Naive thymus-derived CD4-positive, alpha-beta T cell (primary cell): ENCODE results near the gene CD8B2. TPM values are rescaled to one million over a fixed set of nuclear protein-coding genes. Genes with fewer than 3 reads are reported as not detected.
A peak's percentile ranks its signal among the peaks of the same experiment; 100 is the strongest.
"Not testable (repeated sequence)": the region's sequence is repeated elsewhere in the genome, so short reads cannot be mapped to it uniquely, and the experiment has no call there.

ENCODE experiments used
- ATAC-seq: fragments of 150-1000 bp; cut with Tn5 transposase; 2 replicates; pipeline ENCODE4 v1.10.0; 2021; ENCODE audit warnings: mild to moderate bottlenecking, moderate library complexity
- CTCF ChIA-PET: fragments of 350-600 bp; sonication (Branson Sonifier 250); formaldehyde crosslinking; loops from one replicate; lab custom pipeline; 2021; ENCODE audit warnings: antibody characterized with exemption; lab: Charles Lee
- POLR2A ChIA-PET: fragments of 350-600 bp; sonication (Branson Sonifier 250); formaldehyde crosslinking; loops from one replicate; lab custom pipeline; 2021; ENCODE audit warnings: antibody characterized with exemption, inconsistent platforms; lab: Charles Lee
- DNase-seq, 9 donors: peaks; one replicate each; pipeline versions ENCODE4 v3.0.0 to v3.0.0-alpha.2; 2020 to 2022; ENCODE audit warnings: mixed read lengths in 1 of 9
- H3K27ac ChIP-seq: one replicate; pipeline ENCODE4 v1.7.0; 2013; ENCODE audit warnings: mild to moderate bottlenecking, low read depth, low read length, moderate library complexity
- H3K27me3 ChIP-seq, 2 donors: one replicate each; pipeline ENCODE4 v1.7.0; 2013; ENCODE audit warnings: low read length in 2 of 2, mild to moderate bottlenecking in 2 of 2, moderate library complexity in 2 of 2; ENCODE audit not compliant: control insufficient read depth in 2 of 2, insufficient read depth in 2 of 2
- H3K36me3 ChIP-seq, 3 experiments: 1 replicate in 2 of 3; 2 replicates in 1 of 3; pipeline ENCODE4 v1.7.0; 2013; ENCODE audit warnings: low read length in 3 of 3, mild to moderate bottlenecking in 3 of 3, moderate library complexity in 1 of 3; ENCODE audit not compliant: insufficient read depth in 3 of 3, control insufficient read depth in 2 of 3
- H3K4me1 ChIP-seq, 2 donors: one replicate each; pipeline ENCODE4 v1.7.0; 2013; ENCODE audit warnings: low read length in 2 of 2, mild to moderate bottlenecking in 2 of 2, moderate library complexity in 1 of 2; ENCODE audit not compliant: control insufficient read depth in 2 of 2, insufficient read depth in 2 of 2
- H3K4me3 ChIP-seq: 2 replicates; pipeline ENCODE4 v1.7.0; 2013; ENCODE audit warnings: mild to moderate bottlenecking, low read length
- H3K9me3 ChIP-seq, 3 experiments: 1 replicate in 2 of 3; 2 replicates in 1 of 3; pipeline ENCODE4 v1.7.0; 2013; ENCODE audit warnings: low read length in 3 of 3; ENCODE audit not compliant: control insufficient read depth in 2 of 3
- H3K27ac Mint-ChIP-seq, 9 donors: one replicate each; pipeline ENCODE4 v1.8.0; 2020 to 2022; ENCODE audit warnings: mixed read lengths in 9 of 9, mild to moderate bottlenecking in 8 of 9, moderate library complexity in 5 of 9, inconsistent platforms in 2 of 9
- H3K27me3 Mint-ChIP-seq, 5 donors: one replicate each; pipeline ENCODE4 v1.8.0; 2021 to 2022; ENCODE audit warnings: mixed read lengths in 5 of 5, mild to moderate bottlenecking in 1 of 5
- H3K36me3 Mint-ChIP-seq, 5 donors: one replicate each; pipeline ENCODE4 v1.8.0; 2020 to 2022; ENCODE audit warnings: mixed read lengths in 5 of 5, mild to moderate bottlenecking in 3 of 5, inconsistent platforms in 1 of 5
- H3K4me1 Mint-ChIP-seq, 7 donors: one replicate each; pipeline ENCODE4 v1.8.0; 2020 to 2022; ENCODE audit warnings: mixed read lengths in 7 of 7, mild to moderate bottlenecking in 3 of 7, inconsistent platforms in 1 of 7
- H3K4me3 Mint-ChIP-seq, 10 donors: one replicate each; pipeline ENCODE4 v1.8.0; 2020 to 2022; ENCODE audit warnings: mild to moderate bottlenecking in 10 of 10, mixed read lengths in 10 of 10, moderate library complexity in 6 of 10, inconsistent platforms in 2 of 10
- H3K9me3 Mint-ChIP-seq, 11 donors: one replicate each; pipeline ENCODE4 v1.8.0; 2020 to 2022; ENCODE audit warnings: mixed read lengths in 11 of 11, mild to moderate bottlenecking in 4 of 11, inconsistent platforms in 1 of 11, moderate library complexity in 1 of 11
- intact Hi-C, 2 donors: fragments of 100-400 bp; cut with micrococcal nuclease; formaldehyde crosslinking; loops; one replicate each; pipeline ENCODE4 v1.15.1; 2023
- polyA plus RNA-seq, 2 donors: library from polyadenylated mRNA; unstranded; fragments of 300-500 nt; fragmentation: Illumina TruSeq; gene quantifications; one replicate each; pipeline ENCODE4 v1.2.3, GENCODE V29; 2021
- total RNA-seq, 6 experiments: library from RNA in 5 of 6; stranded (reverse) in 5 of 6; gene quantifications; 1 replicate in 5 of 6; 2 replicates in 1 of 6; pipeline ENCODE4 v1.2.3 and lab custom pipeline; 2021 to 2026

CD8B2 gene
- total and polyA plus RNA-seq, 7 experiments from 2014 or later = 0.64 TPM; not detected in 6

DNA sequence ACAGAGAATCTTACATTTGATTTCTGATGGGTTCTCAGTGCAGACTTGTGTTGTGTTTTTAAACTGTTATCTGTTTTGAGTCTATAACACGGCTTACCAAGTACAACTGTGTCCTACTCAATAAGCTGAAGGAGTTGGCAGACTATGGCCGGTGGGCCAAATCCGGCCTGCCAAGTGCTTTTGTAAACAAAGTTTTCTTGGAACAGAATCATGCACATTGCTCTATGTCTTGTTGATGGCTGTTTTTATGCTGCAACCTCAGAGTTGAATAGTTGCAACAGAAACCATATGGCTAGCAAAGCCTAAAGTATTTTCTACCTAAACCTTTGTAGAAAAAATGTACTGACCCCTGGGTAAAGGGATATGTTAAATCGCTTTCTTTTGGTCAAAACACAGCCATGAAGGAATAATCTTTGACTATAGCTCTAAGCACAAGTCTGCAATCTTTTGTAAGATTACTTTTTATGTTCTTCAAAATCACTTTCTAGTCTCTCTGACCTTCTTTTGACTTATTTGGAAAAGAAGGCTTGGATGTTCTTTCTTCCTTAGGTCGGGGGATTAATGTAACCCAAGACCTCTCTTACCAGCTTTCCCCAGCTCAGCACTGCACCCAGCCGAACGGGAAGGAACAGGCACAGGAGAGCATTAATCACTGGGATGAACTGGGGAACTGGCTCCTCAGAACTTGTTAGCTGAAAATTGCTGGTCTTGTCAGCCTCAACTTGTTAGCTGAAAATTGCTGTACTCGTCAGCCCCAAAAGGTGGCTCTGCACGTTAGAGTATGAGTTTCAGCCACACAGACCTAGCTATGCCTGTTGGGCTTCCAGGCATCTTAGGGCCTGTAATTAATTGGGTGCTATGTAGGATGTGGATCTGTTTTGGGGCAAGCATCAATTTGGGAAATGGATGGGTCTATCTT, 75.4 kb downstream of the CD8B2 start:
- ATAC-seq (no peak), DNase-seq (no peak)
- H3K9me3 ChIP-seq = no peaks in the 10 kb centered on the region
- Mint-ChIP-seq H3K27me3 (peaks cover 0 to 7% (median 0%) of the 10 kb centered on the region in 5 donors), H3K27ac (peak overlapping the region in 1 of 9 donors; percentile 49), H3K4me3 (peak overlapping the region in 2 of 10 donors; percentile 8 to 60), H3K36me3 (peaks cover 0 to 5% (median 0%) of the 10 kb centered on the region in 5 donors), H3K4me1 (peaks cover 2 to 48% (median 39%) of the 10 kb centered on the region in 7 donors), H3K9me3 (peaks cover 0 to 4% (median 0%) of the 10 kb centered on the region in 11 donors)
- H3K36me3 ChIP-seq = no peaks in the 10 kb centered on the region
- ChIA-PET POLR2A (interaction anchor here (0.8 kb wide), 1 partner anchor 11 kb away, joined by 3 read pairs; no protein-coding TSS in a partner anchor), CTCF (interaction anchor here (0.9 kb wide), 1 partner anchor 21 kb away, joined by 4 read pairs; no protein-coding TSS in a partner anchor)
- H3K27ac ChIP-seq = no peak overlapping the region
- intact Hi-C loops = no loop called here
- H3K4me1 ChIP-seq = peaks cover 0 to 15% of the 10 kb centered on the region in 2 donors
- H3K4me3 ChIP-seq = no peak overlapping the region
- no peaks in the 10 kb centered on the region for H3K27me3 ChIP-seq

DNA sequence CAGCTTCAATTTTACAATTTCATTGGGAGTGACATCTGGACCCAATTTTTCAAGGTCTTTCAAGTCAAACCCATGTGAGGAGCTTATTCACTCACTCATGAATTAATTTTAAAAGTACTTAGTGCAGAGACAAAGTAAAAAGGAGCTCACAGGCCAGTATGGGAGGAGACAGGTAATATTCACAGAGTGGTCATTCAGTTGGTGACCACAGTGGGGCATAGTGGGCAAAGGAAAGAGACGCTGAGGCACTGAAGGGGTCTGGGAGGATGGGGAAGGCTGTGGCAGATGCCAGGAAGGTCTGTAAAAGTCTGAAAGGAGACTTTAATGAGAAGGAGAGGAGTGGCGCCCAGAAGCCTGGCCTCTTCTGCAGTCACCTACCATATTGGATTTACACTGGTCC, 76.0 kb downstream of the CD8B2 start:
- Mint-ChIP-seq H3K4me3 (peak overlapping the region in 2 of 10 donors; percentile 3 to 60), H3K27ac (peak overlapping the region in 1 of 9 donors; percentile 41), H3K36me3 (peaks cover 0 to 5% (median 0%) of the 10 kb centered on the region in 5 donors), H3K4me1 (peaks cover 2 to 48% (median 40%) of the 10 kb centered on the region in 7 donors), H3K9me3 (peaks cover 0 to 4% (median 0%) of the 10 kb centered on the region in 11 donors), H3K27me3 (peaks cover 0 to 7% (median 0%) of the 10 kb centered on the region in 5 donors)
- ChIA-PET CTCF (interaction anchor here (0.9 kb wide), 1 partner anchor 20 kb away, joined by 4 read pairs; no protein-coding TSS in a partner anchor), POLR2A (no interaction called here)
- Histone ChIP-seq H3K4me3 (no peak overlapping the region), H3K27ac (no peak overlapping the region), H3K36me3 (no peaks in the 10 kb centered on the region), H3K9me3 (no peaks in the 10 kb centered on the region), H3K4me1 (peaks cover 0 to 15% of the 10 kb centered on the region in 2 donors), H3K27me3 (no peaks in the 10 kb centered on the region)
- DNase-seq (no peak), ATAC-seq (no peak)
- intact Hi-C loops = no loop called here

DNA sequence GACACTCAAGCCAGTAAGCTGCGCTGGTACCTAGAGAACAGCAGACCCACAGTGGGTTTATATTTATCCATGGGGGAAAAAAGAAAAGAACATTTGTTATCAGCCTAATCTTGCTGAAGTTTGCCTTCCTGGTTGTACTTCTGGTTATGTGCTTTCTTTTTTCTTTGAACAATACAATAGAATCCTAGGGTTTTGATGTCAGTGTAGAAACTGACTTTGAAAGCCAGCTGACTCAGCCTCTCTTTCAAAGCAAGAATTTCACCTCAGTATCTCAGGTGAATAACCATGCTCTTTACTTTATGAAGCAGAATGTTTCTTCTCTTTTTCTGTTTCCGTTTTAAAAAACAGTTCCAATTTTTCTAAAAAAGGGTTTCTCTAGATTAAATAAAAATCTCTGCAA, 78.4 kb downstream of the CD8B2 start:
- H3K27me3 ChIP-seq = no peaks in the 10 kb centered on the region
- ChIA-PET POLR2A (no interaction called here), CTCF (interaction anchor here (0.5 to 1.6 kb wide), 2 partner anchors 22 to 418 kb away, joined by 3 to 4 read pairs; no protein-coding TSS in a partner anchor)
- H3K9me3 ChIP-seq = no peaks in the 10 kb centered on the region
- H3K27ac ChIP-seq = no peak overlapping the region
- H3K27me3 Mint-ChIP-seq = peaks cover 0 to 7% (median 0%) of the 10 kb centered on the region in 5 donors
- H3K4me1 Mint-ChIP-seq = peaks cover 2 to 48% (median 40%) of the 10 kb centered on the region in 7 donors
- peaks cover 0 to 15% of the 10 kb centered on the region in 2 donors for H3K4me1 ChIP-seq
- H3K4me3 Mint-ChIP-seq = peak overlapping the region in 3 of 10 donors; percentile 0 to 54 (median 52)
- H3K36me3 Mint-ChIP-seq = no peaks in the 10 kb centered on the region
- ATAC-seq (no peak), DNase-seq (no peak)
- peak overlapping the region in 3 of 9 donors; percentile 28 to 53 (median 33) for H3K27ac Mint-ChIP-seq
- no peak overlapping the region for H3K4me3 ChIP-seq
- peaks cover 0 to 4% (median 0%) of the 10 kb centered on the region in 11 donors for H3K9me3 Mint-ChIP-seq
- H3K36me3 ChIP-seq = no peaks in the 10 kb centered on the region
- intact Hi-C loops = no loop called here

DNA sequence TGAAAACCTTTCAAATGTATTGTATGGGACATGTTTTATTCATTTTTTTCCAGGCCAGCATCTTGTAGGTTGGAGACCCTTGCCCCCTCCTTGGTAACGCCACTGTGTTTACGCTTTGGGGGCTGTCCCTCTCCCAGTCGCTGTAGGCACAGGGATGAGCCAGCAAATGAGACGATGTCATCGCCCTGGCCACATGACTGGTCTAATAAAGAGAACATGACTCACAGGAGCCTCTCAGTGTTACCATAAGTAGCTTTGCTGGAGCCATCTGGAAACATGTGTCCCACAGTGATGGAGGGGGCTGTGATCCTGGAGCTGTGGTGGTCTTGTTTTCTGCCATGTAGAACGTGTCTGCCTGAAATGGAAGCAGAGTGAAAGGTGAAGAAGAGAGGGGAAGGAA, 78.9 kb downstream of the CD8B2 start:
- Histone ChIP-seq H3K4me3 (no peak overlapping the region), H3K9me3 (no peaks in the 10 kb centered on the region), H3K27ac (no peak overlapping the region), H3K36me3 (no peaks in the 10 kb centered on the region), H3K27me3 (no peaks in the 10 kb centered on the region), H3K4me1 (peaks cover 0 to 15% of the 10 kb centered on the region in 2 donors)
- H3K36me3 Mint-ChIP-seq = no peaks in the 10 kb centered on the region
- peaks cover 0 to 4% (median 0%) of the 10 kb centered on the region in 11 donors for H3K9me3 Mint-ChIP-seq
- ChIA-PET CTCF (interaction anchor here (0.5 to 1.6 kb wide), 3 partner anchors 22 to 418 kb away, joined by 3 to 4 read pairs (median 4); no protein-coding TSS in a partner anchor), POLR2A (no interaction called here)
- H3K4me1 Mint-ChIP-seq = peaks cover 2 to 48% (median 40%) of the 10 kb centered on the region in 7 donors
- intact Hi-C loops = no loop called here
- H3K27ac Mint-ChIP-seq = peak overlapping the region in 2 of 9 donors; percentile 33 to 53
- no peak for DNase-seq
- peaks cover 0 to 5% (median 0%) of the 10 kb centered on the region in 5 donors for H3K27me3 Mint-ChIP-seq
- H3K4me3 Mint-ChIP-seq = peak overlapping the region in 1 of 10 donors; percentile 30
- ATAC-seq = no peak

DNA sequence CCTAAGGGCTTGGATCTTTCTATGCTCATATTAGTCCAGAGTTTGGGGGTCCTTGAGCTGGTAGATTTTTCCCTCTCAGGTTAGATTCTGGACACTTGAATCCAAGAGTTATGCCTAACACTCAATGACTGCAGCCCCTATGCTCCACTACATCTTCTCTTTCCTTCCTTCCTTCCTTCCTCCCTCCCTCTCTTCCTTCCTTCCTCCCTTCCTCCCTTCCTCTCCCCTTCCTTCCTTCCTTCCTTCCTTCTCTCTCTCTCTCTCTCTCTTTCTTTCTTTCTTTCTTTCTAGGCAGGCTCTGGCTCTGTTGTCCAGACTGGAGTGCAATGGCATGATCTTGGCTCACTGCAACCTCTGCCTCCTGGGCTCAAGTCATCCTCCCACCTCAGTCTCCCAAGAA, 79.3 kb downstream of the CD8B2 start:
- ATAC-seq, H3K27ac ChIP-seq, H3K9me3 Mint-ChIP-seq, intact Hi-C loops, H3K9me3 ChIP-seq, H3K36me3 ChIP-seq, H3K27me3 ChIP-seq, POLR2A ChIA-PET, H3K4me3 ChIP-seq, H3K27me3 Mint-ChIP-seq, H3K36me3 Mint-ChIP-seq, DNase-seq, H3K27ac Mint-ChIP-seq: not testable (repeated sequence)
- CTCF ChIA-PET = interaction anchor here (0.8 kb wide), 1 partner anchor 31 kb away, joined by 4 read pairs; no protein-coding TSS in a partner anchor
- peaks cover 2 to 48% (median 40%) of the 10 kb centered on the region in 7 donors for H3K4me1 Mint-ChIP-seq
- peaks cover 0 to 15% of the 10 kb centered on the region in 2 donors for H3K4me1 ChIP-seq
- H3K4me3 Mint-ChIP-seq = peak overlapping the region in 2 of 10 donors; percentile 30 to 57

DNA sequence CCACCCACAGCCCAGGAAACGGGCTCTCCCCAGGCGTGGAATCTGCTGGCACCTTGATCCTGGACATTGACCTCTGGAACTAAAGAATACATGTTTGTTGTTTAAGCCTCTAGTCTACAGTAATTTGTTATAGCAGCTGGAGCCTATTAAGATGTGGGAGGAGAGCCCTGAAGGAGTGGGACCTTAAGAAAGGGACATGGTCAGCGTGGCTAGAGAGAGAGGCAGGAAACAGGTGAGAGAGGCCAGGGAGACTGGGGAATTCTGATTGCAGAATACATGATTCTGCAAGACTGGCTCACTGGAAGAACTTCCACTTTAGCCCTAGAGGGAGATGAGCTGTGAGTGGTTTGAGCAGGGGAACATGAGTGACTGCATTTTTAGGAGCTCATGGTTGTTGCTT, 83.2 kb downstream of the CD8B2 start:
- H3K4me1 Mint-ChIP-seq = peaks cover 2 to 22% (median 18%) of the 10 kb centered on the region in 7 donors
- Histone ChIP-seq H3K36me3 (no peaks in the 10 kb centered on the region), H3K27ac (no peak overlapping the region), H3K4me1 (peaks cover 0 to 4% of the 10 kb centered on the region in 2 donors), H3K4me3 (no peak overlapping the region), H3K27me3 (no peaks in the 10 kb centered on the region), H3K9me3 (no peaks in the 10 kb centered on the region)
- no peaks in the 10 kb centered on the region for H3K36me3 Mint-ChIP-seq
- ChIA-PET POLR2A (no interaction called here), CTCF (interaction anchor here (1.1 kb wide), 1 partner anchor 12 kb away, joined by 3 read pairs; no protein-coding TSS in a partner anchor)
- H3K4me3 Mint-ChIP-seq = no peak overlapping the region
- H3K27ac Mint-ChIP-seq = no peak overlapping the region
- H3K27me3 Mint-ChIP-seq = peaks cover 0 to 8% (median 4%) of the 10 kb centered on the region in 5 donors
- H3K9me3 Mint-ChIP-seq = peaks cover 0 to 4% (median 0%) of the 10 kb centered on the region in 11 donors
- no peak for DNase-seq
- ATAC-seq = no peak
- intact Hi-C loops = no loop called here
